ENCODE results near the gene AXDND1. TPM values are rescaled to one million over a fixed set of nuclear protein-coding genes. Genes with fewer than 3 reads are reported as not detected.

The AXDND1 gene
- total and polyA plus RNA-seq, 8 donors, result 0.55 to 18.4 (median 2.7) TPM; not detected in 2

- intact Hi-C loops (cut with DNase I; ENCODE audit: low total_unique reads), result no loop called here
- peak within 1 kb of the TSS; percentile 26 to 36 (median 26) for H3K4me3 ChIP-seq
- H3K27ac ChIP-seq, result peak within 1 kb of the TSS in 2 of 5 donors; percentile 5 to 32
- WGBS, 5 donors, result 22 to 29% (median 24%) methylated on average over 40 to 75 of the region's 75 CpGs
- peaks cover 0 to 29% (median 10%) of the 10 kb centered on the region in 3 donors for H3K27me3 ChIP-seq
- TF ChIP-seq EP300 (IDR thresholded peaks at IDR 0.05), result no peak
- TF ChIP-seq POLR2A (IDR thresholded peaks at IDR 0.05), result no peak
- no peak for TF ChIP-seq POLR2AphosphoS5 (IDR thresholded peaks at IDR 0.05)
- TF ChIP-seq CTCF (IDR thresholded peaks at IDR 0.05), result no peak
- H3K36me3 ChIP-seq, result no peaks in the 10 kb centered on the region
- DNase-seq, result peak; percentile 69 to 89
- H3K9me3 ChIP-seq, result peaks cover 0 to 4% (median 0%) of the 10 kb centered on the region in 4 donors
- peaks cover 5 to 10% (median 8%) of the 10 kb centered on the region in 4 donors for H3K4me1 ChIP-seq
Measured at GRCh38 chr1:179591592-179592580, 226.1 kb downstream of the AXDND1 start, which contains the start of gene TDRD5. TSS of gene TDRD5 (plus strand) at chr1:179591832. CDS start at chr1:179592616, 784 bp downstream.

GRCh38 chr1:179598631-179599030 is 232.9 kb downstream of the AXDND1 start:
- Histone ChIP-seq H3K27ac (no peak overlapping the region), H3K4me3 (no peak overlapping the region), H3K36me3 (no peaks in the 10 kb centered on the region), H3K27me3 (peaks cover 0 to 7% (median 0%) of the 10 kb centered on the region in 3 donors), H3K9me3 (peaks cover 0 to 6% (median 5%) of the 10 kb centered on the region in 4 donors), H3K4me1 (no peaks in the 10 kb centered on the region)
- TF ChIP-seq POLR2A (IDR thresholded peaks at IDR 0.05) (no peak), CTCF (IDR thresholded peaks at IDR 0.05) (no peak), POLR2AphosphoS5 (IDR thresholded peaks at IDR 0.05) (no peak), EP300 (IDR thresholded peaks at IDR 0.05) (no peak)
- intact Hi-C loops (cut with DNase I; ENCODE audit: low total_unique reads), result no loop called here
- no peak for DNase-seq
- 58 to 74% (median 67%) methylated on average over 1 of the region's 1 CpG for WGBS, 5 donors

GRCh38 chr1:179599623-179600249 is 234.0 kb downstream of the AXDND1 start:
- no peak overlapping the region for H3K4me3 ChIP-seq
- DNase-seq, result peak in 1 of 2 donors; percentile 74
- H3K27ac ChIP-seq, result no peak overlapping the region
- no peak for TF ChIP-seq POLR2AphosphoS5 (IDR thresholded peaks at IDR 0.05)
- TF ChIP-seq CTCF (IDR thresholded peaks at IDR 0.05), result peak in 4 of 7 experiments; percentile 15 to 44 (median 35)
- no peak for TF ChIP-seq EP300 (IDR thresholded peaks at IDR 0.05)
- TF ChIP-seq POLR2A (IDR thresholded peaks at IDR 0.05), result no peak
- intact Hi-C loops (cut with DNase I; ENCODE audit: low total_unique reads), result no loop called here
- H3K9me3 ChIP-seq, result peaks cover 0 to 6% (median 5%) of the 10 kb centered on the region in 4 donors
- no peaks in the 10 kb centered on the region for H3K4me1 ChIP-seq
- peaks cover 0 to 5% (median 0%) of the 10 kb centered on the region in 3 donors for H3K27me3 ChIP-seq
- no peaks in the 10 kb centered on the region for H3K36me3 ChIP-seq

GRCh38 chr1:179601093-179601492 is 235.3 kb downstream of the AXDND1 start:
- H3K36me3 ChIP-seq, result no peaks in the 10 kb centered on the region
- WGBS, 5 donors, result 87 to 95% (median 89%) methylated on average over 1 of the region's 1 CpG
- intact Hi-C loops (cut with DNase I; ENCODE audit: low total_unique reads), result no loop called here
- no peak for TF ChIP-seq CTCF (IDR thresholded peaks at IDR 0.05)
- no peak for TF ChIP-seq EP300 (IDR thresholded peaks at IDR 0.05)
- no peak for TF ChIP-seq POLR2AphosphoS5 (IDR thresholded peaks at IDR 0.05)
- no peak for TF ChIP-seq POLR2A (IDR thresholded peaks at IDR 0.05)
- H3K27me3 ChIP-seq, result peaks cover 0 to 5% (median 0%) of the 10 kb centered on the region in 3 donors
- peaks cover 0 to 6% (median 5%) of the 10 kb centered on the region in 4 donors for H3K9me3 ChIP-seq
- H3K4me3 ChIP-seq, result no peak overlapping the region
- H3K4me1 ChIP-seq, result no peaks in the 10 kb centered on the region
- H3K27ac ChIP-seq, result no peak overlapping the region
- DNase-seq, result no peak

Data from stomach (tissue), 9 donors.